ENCODE results near the gene CCDC127.
"Not testable (repeated sequence)": the region's sequence is repeated elsewhere in the genome, so short reads cannot be mapped to it uniquely, and the experiment has no call there.

CCDC127 gene

DNA sequence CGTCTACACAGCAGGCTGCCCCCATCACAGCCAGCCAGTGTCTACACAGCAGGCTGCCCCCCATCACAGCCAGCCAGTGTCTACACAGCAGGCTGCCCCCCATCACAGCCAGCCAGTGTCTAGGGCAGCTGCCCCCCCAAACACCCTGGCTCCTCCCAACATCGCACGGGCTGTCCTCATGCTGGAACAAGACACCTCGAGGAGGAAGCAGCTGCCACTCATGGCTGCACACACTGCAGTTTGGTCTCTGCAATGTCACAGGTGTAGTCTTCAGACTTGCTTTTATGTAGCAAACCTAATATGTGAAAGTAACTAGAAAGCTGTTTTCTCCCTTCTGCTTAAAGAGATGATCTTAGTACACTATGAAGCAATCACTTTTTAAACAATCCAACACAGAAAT, 17.0 kb downstream of the CCDC127 start:
- DNase-seq: no peak

DNA sequence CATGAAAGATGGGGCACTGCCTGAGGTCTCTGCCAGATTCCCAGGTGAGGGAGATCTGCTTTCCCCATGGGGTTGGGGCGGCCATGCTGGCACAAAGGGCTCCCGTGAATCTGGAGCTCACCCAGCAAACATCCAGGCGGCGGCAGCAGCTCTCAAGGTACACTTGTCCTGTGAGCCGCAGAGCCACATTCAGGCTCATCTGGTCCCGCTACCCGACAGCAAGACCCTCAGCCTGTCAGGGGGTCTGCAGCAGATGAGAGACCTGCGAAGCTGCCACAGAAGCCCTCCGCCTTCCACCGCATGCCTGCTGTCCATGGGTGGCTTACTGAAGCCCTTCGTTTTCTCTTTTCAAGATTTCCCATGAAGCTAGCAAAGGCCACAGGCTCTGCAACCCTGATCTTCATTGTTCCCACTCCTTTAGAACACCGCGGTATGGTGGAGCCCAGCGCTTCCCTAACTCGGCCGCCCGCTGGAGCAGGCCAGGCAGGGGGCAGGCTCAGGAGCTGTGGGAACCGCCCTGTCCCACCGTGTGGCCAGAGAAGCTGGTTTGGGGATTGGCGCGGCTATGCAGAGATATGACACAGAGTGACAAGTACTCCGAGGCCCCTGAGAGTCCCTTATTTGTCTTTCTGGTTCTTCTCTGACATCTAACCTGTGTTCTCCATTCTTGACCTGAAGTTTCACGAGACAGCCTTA, 17.9 kb downstream of the CCDC127 start:
- no peak for DNase-seq

DNA sequence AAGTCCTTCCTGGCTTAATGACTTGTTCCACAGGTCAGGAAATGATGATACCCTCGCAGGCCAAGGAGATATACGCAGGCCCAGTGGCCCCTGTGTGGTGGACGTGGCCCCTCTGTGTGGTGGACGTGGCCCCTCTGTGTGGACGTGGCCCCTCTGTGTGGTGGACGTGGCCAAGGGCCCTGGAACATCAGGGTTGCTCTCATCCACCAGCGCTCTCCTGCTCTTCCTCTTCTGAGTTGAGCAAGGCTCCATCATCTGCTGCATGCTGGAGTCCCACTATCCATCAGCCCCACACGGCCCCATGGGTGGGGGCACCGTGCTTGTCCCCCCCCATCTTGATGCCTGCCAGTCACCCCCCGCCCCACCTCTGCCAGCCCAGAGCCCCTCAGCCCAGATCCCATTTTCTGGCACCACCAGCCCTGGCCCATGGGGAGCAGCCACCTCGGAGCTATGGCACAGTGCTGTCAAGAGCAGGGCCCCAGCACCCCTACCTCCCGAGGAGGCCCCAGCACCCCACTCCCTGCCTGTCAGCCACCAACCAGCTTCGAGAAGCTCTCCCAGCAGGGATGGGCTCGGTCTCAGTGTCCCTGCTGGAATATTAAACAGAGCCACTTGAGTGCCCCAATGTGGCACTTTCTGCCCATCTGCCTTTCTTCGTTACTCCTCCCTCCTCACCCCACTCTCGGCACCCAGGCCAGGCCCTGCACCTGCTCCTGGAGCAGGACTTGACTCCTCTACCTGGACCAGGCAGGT, 18.6 kb downstream of the CCDC127 start:
- DNase-seq: no peak

DNA sequence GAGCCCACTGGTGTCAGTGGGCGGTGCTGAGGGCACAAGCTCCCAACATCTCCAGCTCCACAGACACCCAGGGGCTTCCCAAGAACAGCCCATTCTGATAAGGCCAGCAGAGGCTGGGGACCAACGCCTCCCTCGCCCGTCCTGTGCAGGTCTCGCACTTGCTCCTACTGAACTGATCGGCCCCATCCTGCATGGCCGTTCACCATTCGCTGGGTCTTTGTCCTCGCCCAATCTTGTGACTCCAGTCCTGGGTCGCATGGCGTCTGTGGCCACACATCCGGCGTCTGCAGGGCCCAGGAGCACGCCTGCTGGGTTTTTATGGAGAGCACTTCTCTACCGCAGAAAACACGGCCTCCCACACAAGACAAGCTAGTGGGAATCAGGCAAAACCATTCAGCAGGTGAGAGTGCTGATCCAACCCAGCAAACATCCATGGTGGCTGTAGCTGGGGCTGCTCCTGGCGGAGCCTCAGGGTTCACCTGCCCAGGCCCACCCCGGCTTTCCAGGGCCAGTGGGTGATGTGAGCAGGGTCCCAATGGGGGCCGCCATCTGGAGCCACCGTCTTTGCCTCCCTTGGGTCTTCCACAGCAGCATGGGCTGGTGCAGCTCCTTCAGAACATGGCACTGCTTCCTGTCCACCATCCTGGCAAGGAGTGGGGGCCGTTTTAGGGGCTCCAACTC, 19.3 kb downstream of the CCDC127 start:
- no peak for DNase-seq

DNA sequence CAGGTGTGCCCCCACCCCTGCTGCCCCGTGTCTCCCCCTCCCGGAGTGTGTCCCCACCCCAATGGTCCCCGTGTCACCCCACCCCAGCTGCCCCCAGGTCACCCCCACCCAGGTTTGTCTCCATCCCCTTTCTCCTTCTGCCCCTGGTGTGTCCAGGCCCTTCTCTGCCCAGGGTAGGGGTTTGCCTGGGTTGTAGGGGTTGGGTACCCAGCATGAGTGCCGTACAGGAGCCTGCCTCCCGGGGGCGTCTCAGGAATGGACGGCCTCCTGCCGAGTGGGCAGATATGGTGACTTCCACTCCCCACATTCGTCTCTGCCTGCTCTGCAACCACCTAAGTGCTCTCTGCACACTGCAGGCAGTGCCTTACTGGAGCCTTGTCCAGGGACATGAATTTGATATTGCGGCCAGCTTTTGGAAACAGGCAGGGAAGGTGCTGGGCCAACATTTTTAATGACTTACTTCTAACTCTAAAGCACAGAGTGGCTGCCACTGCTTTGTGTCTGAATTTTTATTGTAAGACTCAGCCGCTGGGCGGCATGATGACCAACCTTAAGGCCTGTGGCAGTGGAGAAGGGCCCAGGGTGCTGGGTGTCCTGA, 20.0 kb downstream of the CCDC127 start:
- no peak for DNase-seq

DNA sequence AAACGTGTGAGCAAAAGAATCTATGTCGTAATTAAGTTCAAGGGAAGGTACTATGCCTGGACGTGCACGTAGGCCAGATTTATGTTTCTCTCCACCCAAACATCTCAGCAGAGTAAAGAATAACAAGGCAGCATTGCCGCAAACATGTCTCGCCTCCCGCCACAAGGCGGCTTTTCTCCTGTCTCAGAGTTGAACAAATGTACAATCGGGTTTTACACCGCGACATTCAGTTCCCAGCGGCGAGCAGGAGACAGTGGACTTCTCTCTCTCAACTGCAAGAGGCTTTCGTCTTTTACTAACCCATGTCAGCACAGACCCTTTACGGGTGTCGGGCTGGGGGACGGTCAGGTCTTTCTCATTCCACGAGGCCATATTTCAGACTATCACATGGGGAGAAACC, 20.9 kb downstream of the CCDC127 start:
- not testable (repeated sequence) for DNase-seq

DNA sequence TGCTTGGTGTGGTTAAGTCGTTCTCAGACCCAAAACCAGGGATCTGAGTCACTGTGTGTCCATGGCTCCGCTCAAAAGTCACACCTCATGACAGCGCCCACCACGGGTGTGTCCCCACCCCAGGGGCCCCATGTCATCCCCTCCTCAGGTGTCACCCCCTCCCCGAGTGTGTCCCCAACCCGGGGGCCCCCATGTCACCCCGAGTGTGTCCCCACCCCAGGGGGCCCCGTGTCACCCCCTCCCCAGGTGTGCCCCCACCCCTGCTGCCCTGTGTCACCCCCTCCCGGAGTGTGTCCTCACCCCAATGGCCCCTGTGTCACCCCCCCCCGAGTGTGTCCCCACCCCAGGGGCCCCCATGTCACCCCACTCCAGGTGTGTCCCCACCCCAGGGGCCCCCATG, 21.6 kb downstream of the CCDC127 start:
- DNase-seq: no peak

DNA sequence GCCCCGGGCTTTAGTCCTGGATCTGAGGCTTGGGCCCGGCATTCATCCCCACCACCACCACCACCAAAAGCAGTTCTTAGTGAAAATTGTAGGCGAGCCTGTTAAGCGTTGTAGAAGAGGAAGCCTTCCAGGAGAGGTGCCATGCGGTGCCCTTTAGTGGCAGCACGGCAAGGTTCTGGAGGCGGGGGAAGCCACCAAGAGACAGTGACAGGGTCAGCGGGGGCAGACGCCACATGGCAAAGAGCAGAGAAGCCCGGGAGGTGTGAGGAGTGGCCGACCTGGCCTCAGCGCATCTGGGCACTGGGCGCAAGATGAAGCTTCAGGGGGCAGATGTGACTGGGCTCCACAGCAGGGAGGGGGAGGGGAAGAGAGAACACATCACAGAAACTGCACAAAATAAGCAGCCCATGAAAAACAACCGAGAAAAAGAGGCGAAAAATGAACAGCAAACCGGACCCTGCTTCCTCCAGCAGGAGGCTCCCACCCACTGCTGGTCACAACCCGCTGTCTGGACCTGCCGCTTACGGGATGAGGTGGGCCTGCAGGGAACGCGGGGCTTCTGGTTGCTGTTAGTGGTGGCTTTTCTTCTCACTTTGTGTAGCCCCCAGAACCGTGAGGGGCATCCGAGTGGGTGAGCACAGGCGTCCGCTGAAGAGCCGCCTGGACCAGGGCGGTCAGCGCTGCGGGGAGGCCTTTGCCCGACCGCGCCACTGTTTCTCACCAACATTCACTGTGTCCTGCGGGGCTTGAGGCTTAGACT, 22.4 kb downstream of the CCDC127 start:
- no peak for DNase-seq

DNA sequence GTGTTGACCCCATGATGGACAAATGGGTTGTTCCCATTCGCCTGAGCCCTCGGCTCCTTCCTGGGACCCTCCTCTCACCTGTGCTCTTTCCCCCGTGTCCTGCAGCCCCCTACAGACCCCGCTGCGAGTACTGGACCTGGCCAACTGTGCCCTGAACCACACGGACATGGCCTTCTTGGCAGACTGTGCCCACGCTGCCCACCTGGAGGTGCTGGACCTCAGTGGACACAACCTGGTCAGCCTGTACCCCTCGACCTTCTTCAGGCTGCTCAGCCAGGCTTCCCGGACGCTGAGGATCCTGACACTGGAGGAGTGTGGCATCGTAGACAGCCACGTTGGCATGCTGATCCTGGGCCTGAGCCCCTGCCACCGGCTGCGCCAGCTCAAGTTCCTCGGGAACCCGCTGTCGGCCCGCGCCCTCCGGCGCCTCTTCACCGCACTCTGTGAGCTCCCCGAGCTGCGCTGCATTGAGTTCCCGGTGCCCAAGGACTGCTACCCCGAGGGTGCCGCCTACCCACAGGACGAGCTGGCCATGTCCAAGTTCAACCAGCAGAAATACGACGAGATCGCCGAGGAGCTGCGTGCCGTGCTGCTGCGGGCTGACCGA, 23.2 kb downstream of the CCDC127 start:
- DNase-seq: no peak

DNA sequence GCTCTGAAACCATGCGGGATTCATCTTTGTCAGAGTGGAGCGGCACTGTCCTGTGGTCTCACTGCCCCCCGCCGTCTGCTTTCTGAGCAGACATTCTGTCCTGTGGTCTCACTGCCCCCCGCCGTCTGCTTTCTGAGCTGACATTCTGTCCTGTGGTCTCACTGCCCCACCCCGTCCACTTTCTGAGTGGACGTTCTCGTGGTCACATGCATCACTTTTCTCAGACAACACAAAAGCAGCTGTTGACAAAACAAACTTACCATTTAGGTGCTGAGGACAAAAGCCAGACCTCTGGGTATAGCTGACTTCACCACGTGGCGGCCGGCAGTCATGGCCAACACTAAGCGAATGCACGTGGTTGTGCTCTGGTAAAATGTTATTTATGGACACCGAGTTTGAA, 23.9 kb downstream of the CCDC127 start:
- no peak for DNase-seq

DNA sequence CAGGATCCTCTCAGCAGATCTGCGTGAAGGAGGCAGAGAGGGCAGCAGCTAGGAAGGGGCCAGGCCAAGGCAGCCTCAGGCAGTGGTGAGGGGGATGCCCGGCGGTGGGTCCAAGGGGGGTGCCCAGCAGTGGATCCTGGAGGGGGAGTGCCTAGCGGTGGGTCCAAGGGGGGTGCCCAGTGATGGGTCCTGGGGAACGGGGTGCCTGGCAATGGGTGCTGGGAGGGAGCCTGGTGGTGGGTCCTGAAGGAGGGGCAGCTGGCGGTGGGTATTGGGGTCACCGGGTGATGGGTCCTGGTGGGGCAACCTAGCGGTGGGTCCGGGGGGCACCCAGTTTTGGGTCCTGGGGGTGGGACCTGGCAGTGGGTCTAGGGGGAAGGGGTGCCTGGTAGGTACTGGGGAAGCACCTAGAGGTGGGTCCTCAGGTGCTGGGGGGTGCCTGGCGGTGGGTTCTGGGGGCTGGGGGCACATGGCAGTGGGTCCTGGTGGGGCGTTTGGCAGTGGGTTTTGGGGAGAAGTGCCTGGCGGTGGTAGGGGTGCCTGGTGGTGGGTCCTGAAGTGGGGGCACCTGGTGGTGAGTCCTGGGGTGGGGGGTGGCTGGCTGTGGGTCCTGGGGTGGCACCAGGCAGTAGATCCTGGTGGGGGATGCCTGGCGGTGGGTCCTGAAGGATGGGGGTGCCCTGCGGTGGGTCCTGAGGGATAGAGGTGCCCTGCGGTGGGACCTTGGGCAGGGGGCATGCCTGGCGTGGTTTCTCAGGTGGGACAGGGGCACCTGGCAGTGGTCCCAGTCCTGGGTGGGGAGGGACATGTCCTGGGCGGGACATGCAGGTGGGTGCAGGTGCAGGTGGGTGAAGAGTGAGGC, 24.8 kb downstream of the CCDC127 start:
- no peak for DNase-seq

DNA sequence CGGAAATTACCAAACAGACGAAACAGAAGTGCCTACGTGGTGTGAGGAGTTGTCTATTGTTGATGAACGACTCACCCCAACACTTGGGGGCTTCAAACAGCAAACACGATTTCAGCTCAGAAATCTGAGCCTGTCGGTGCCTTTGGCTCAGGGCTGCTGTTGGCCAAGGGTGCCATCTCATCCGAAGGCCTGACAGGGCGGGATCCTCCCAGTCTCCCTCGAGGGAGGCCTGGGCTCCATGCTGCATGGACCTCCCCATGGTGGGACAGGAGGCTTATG, 25.3 kb downstream of the CCDC127 start:
- DNase-seq: no peak

DNA sequence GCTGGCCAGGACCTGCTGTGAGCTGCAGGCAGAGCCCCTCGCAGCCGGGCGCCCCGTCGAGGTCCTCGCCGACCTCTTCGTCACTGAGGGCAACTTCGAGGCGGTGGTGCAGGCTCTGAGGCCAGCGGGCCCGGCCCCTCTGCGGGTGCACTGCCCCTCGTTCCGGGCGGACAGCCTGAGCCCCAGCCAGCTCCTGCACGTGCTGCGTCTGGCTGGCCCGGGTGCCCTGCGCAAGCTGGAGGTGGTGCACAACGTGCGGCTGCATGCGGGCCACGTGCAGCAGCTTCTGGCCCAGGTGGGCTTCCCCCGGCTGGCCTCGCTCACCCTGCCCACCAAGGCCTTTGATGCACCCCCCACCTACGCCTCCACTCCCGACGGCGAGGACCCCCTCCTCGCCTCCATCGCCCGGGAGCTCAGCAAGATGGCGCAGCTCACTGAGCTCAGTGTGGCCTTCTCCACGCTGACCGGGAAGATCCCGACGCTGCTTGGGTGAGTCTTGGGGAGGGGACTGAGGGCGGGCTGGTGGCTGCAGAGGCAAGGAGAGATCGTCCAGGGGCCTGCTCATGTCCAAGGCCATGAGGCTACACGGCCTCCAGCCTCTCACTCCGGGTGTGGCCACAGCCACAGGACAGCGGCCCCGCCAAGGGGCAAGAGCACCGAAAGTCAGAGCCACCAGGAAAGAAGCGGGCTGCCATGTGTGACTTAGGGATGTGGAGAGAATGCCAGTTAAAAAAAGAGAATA, 25.8 kb downstream of the CCDC127 start:
- DNase-seq: no peak

DNA sequence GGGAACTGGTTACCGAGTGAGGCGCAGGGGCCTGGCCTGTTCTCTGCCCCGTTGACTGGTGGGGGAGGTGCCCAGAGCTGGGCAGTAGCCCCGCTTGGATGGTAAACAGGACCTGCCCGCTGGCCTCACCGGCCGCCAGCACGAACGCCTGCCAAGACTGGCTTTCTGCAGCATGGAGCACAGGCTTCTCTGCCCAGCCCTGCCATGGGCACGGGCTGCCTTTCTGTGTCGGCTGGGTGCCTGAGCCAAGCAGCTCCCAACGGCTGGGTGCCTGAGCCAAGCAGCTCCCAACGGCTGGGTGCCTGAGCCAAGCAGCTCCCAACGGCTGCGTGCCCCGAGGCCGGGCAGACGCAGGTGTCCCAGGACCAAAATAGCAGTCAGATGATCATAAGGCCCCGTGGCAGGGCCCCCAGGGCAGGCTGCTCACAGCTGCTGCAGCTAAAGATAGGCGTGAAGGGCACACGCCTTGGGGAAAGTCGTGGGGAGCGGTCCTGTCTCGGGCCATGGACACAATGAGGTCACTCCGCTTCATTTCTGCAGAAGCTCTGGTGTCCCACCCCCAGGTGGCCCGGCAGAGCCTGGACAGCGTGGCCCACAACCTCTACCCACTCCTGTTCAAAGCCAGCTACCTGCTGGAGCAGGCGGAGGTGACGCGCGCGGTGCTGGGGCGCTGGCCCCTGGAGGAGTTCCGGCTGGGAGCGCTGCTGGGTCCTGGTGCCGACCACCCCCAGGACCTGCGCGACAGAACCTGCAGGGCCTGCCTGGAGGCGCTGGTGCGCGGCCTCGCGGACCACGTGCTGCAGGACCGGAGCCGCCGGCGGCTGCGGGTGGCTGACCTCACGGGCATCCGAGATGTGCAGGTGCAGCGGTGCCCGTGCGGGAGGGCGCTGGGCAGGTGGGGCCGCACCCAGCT, 26.7 kb downstream of the CCDC127 start, which contains the start of gene LRRC14B:
TSS of gene LRRC14B (plus strand) at position 460 of the 913 bp plus-strand sequence. CDS start at position 504, 44 bp downstream.
- no peak for DNase-seq

DNA sequence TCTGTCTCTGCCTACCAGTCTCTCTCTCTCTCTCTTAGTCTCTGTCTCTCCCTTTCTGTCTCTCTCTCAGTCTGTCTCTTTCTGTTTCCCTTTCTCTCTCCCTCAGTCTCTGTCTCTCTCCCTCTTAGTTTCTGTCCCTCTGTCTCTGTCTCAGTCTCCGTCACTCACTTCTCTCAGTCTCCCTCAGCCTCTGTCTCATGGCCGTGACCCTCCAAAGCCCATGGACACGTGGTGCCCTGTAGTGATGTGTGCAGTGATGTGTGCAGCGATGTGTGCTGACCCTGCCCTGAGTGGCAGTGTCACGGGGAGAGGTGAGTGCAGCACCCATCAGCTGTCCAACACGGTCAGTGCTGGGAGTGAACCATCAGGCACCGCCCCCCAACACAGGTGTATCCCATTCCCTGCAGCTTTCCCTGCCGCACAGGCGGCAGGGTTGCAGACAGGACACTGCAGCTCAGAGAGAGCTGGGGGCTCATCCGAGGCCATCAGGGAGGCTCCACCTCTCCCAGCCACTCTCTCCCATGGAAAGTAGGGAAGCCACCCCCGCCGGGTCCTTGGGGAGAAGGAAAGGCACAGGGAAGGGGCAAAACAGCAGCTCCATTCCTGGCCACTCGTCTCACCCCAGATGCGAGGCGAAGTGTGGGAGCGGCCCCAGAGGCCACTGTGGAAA, 27.5 kb downstream of the CCDC127 start:
- DNase-seq: no peak

DNA sequence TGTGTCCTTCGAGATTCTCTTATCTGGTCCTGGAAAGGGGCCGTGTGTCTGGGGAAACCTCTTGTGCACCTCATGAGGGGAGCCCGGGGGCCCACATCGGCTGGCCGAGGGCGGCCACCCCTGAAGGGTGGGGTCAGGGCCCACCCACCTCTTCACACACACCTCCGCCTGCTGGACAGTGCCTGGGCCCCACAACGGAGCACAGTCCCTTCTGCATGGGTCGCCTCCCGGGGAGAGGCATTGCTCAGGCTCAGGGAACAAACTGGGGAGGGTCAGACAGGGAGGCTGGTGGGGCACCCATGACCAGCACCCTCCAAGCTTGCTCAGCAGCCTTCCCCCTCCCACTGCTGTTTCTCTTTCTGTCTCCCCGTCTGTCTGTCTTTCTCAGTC, 28.0 kb downstream of the CCDC127 start:
- DNase-seq: no peak

DNA sequence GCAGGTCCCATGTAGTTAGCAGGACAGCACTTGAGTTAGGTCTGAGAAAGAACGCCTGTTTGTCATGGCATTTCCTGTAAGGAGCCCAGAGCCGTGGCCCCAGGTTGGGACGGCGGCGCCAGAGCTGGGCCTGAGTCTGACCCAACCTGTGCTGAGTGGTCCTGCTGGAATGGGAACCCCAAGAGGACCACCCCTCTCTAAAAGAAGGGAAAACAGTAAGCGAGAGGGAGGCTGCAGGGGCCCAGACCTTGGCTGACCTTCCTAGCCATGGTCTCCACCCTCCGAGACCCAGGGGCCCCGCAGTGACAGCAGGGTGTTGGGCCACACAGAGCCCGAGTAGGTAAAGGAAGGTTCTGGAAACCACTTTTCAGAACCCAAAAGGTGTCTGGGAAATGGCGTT, 28.5 kb downstream of the CCDC127 start:
- DNase-seq: no peak

DNA sequence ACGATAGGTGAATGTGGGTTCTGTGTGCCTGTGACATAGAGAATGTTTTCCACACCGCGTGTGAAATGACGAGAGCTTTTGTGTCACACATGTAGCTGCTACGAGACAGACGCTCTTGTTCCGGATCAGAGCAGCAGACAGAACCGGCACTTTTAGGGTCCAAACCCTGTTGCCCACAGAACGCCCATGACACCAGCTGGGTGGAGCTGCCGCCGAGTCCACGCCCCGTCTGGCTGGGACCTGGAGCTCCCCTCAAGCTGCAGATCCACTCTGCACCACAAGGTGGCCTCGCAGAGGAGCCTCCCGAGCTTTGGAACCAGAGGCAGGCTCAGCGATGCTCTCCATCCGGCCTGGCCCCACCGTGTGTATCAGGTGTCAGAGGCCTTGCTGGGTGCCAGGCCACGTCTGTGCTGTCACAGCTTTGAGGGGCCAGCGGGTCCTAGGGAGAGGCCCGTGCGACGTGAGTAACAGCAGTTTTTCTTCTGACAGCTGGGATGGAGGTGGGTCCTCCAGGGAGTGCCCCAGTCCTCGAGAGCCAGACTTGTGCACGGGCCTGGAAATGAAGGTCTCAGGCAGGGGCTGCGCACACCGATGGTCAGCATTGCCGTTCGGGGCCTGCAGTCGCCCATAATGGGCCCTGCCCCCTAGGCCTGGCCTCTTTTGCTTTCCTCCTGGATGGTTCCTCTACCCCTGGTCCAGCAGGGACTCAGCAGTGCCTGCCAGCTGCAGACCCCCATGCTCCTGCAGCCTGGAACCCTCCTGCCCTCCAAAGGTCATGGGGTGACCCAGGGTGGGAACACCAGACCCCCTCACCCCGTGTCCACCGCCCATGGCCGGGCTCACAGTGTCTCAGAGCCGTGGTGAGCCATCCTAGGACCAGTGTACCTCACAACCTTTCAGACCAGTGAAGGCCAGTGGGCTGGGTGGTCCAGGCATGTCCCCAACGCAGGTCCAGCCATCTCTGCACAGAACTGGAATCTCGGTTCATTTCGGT, 29.2 kb downstream of the CCDC127 start:
- peak; percentile 50 for DNase-seq
